ENCODE measurements around the gene PRDX5.

Gene PRDX5

GRCh38 chr11:64317961-64318765, at the start of gene PRDX5:
TSS of gene PRDX5 (plus strand) at chr11:64318121. CDS start at chr11:64318216, 95 bp downstream.
- DNase-seq: peak; percentile 94

DNA sequence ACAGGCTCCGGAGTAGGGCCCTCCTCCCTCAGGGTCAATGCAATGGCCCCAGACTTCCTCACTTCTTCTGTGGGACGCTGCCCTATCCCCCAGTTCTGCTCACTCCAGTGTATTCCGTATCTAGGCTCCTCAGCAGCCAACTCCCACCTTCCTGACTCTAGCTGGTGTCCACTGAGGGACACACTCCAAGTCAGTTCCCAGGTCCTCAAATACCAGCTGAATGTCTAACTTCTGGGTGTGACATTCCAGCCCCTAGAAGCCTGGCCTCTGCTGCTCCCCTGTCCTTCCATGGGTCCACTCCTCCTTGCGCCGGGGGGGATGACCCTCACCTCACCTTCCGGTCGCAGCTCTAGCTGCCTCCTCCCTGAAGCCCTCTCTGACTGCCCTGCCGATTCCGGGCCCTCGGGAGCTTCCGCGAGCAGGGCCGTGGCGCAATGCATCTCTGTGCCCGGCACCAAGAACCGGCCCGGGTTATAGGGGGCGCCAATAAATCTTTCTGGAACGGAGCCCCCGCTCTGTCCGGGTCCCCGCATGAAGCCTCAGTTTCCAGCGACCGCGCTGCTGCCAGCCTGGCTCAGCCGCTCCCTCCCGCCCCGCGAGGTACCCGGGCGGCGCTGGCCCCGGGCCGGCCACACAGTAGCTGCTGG, 48.9 kb upstream of the PRDX5 start:
- no peak for DNase-seq

- DNase-seq: peak; percentile 99
These were observed 48.2 kb upstream of the PRDX5 start for GRCh38 chr11:64269540-64270220.

- no peak for DNase-seq
These were observed 42.7 kb upstream of the PRDX5 start for GRCh38 chr11:64275031-64275800.

- no peak for DNase-seq
These were observed 42.1 kb upstream of the PRDX5 start for GRCh38 chr11:64275841-64276240.

GRCh38 chr11:64276653-64277431, 41.1 kb upstream of the PRDX5 start:
- peak; percentile 94 for DNase-seq

GRCh38 chr11:64278576-64279190, 39.2 kb upstream of the PRDX5 start:
- no peak for DNase-seq

- no peak for DNase-seq
These were observed 35.8 kb upstream of the PRDX5 start for GRCh38 chr11:64281957-64282770.

DNA sequence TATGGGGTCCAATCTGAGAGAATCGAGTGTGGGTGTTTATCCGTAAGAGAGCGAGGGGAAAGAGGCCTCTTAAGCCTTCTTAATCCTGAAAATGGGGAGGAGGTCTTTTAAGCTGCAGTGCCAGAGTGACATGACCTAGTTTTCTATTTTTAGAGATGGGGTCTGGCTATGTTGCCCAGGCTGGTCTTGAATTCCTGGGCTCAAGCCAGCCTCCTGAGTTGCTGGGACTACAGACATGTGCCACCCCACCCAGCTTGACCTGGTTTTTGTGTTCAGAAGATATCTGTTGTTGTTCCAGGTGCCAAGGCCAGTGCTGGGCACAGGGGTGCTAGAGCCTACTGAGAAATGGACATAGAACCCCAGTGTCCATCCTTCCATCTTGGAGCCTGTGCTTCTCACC, 34.8 kb upstream of the PRDX5 start:
- no peak for DNase-seq

- peak; percentile 92 for DNase-seq
These were observed 33.6 kb upstream of the PRDX5 start, which contains the start of gene BAD for GRCh38 chr11:64284048-64284961. TSS of gene BAD (minus strand) at chr11:64284665. CDS start at chr11:64284368, 297 bp downstream.

DNA sequence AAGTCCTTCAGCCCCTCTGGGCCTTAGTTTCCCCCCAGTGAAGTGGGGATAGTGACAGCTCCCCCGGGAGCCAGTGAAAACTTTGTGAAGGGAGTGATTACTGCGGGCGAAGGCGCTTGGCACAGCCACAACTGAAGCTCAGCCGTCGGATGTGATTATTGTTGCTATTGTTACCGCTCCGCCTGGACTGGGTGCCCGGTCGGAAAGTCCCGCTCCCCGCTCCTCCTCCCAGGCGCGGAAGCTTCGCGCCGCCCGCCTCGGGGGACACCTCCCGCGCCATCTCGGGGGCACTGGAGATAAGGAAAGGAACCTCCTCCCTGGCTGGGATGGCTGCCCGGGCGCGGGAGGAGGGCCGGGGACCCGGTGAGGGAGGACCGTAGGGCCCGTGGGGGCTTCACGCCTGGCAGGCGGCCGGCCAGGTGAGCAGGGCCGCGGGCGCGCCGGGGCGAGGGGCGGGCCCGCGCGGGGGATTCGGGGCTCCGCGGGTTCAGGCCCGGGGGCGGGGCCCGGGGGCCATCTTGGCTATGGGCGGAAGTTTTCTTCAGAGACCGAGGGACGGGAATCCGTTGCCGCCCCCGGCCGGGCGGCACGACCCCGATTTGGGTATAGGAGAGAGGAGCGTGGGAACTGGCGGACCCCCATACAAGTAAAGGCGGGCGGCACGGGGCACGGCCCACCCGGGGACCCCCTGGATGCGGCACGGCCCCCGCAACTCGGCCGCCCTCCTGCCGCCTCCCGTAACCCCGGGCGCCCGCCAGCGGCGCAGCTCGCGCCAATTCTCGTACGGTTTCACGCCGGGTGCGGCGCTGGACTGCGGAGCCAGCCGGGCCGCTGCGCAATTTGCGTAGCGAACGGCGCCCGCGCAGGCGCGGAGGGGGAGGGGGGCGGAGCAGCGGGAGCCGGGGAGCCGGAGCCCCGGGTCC, 32.7 kb upstream of the PRDX5 start, which contains the start of gene GPR137:
TSS of gene GPR137 (plus strand) at position 887 of the 923 bp plus-strand sequence. CDS start 677 bp downstream, outside the sequence.
- DNase-seq: peak; percentile 86

DNA sequence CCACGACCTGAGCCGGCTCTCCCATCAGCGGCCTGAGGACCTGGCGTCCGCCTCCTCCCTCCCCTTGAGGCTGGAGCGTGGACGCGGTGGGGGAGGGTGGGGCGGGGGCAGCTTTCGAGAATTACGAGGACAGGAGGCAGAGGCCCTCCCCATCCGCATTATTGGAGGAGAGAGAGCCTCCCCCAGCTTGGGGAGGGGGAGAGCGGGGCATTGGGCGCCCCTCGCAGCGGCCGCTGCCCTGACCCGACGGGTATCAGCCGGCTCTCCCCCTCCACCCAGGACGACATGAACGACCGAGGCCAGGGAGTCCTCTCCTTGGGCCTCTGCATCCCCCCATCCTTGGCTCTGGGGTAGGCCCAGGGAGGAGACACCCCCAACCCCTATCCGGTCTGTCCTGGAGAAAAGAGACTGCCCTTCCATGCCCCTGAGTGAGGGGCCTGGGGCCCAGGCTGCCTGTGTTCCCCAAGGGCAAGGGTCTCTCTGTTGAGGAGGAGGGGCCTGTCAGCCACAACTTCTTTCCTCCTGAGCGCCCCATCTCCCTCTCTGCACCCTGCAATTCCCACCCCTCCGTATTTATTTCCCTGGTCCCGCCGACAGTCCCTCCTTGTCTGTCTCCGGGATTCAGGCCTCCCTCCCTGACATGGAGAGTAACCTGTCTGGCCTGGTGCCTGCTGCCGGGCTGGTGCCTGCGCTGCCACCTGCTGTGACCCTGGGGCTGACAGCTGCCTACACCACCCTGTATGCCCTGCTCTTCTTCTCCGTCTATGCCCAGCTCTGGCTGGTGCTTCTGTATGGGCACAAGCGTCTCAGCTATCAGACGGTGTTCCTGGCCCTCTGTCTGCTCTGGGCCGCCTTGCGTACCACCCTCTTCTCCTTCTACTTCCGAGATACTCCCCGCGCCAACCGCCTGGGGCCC, 31.8 kb upstream of the PRDX5 start:
- DNase-seq: no peak

DNA sequence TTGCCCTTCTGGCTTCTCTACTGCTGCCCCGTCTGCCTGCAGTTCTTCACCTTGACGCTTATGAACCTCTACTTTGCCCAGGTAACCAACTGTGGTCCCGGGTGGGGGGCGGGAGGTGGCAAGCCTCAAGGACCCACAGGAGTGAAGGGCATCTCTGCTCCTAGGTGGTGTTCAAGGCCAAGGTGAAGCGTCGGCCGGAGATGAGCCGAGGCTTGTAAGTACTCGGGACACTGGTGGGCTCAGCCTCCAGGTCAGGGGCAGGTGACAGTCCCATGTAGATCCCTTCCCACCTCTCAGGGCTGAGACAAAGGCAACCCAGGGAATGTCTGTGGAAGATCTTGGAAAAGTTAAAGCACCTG, 31.1 kb upstream of the PRDX5 start:
- DNase-seq: no peak

GRCh38 chr11:64287676-64288352, 30.1 kb upstream of the PRDX5 start:
- no peak for DNase-seq

DNA sequence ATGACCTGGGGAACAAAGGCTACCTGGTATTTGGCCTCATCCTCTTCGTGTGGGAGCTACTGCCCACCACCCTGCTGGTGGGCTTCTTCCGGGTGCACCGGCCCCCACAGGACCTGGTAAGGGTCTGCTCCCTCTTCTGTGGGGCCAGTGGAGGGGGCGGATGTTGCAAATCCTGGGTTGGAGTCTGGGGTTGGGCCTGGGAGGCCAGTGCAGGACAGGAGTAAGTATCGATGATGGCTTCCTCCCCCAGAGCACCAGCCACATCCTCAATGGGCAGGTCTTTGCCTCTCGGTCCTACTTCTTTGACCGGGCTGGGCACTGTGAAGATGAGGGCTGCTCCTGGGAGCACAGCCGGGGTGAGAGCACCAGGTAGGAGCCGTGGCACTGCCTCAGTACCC, 29.6 kb upstream of the PRDX5 start:
- no peak for DNase-seq

DNA sequence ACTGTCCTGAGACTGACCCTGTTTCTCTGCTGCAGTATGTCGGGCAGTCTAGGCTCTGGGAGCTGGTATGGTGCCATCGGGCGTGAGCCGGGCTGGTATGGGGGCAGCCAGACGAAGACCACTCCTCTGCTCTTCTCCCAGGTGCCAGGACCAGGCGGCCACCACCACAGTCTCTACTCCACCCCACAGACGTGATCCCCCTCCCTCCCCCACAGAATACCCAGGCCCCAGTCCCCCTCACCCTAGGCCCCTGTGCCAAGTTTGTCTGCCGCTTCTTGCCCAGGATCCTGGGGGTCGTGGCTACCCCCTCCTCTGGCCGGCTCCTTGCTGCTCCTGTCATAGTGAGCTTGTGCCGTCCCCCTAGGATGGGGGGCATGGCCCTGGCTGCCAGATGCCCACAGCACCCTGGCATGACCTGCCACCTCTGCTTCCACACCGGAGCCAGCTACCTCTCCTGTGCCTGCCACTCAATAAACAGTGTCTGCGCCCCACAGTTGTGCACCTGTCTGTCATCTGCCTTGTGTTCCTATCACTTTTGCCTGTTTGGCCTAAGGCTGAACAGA, 28.8 kb upstream of the PRDX5 start:
- DNase-seq: no peak

All from T1000 (cell line).